Kidney tubule cell (primary cell): Measurements from ENCODE around the gene PTGR2.
"Not testable (repeated sequence)": the region's sequence is repeated elsewhere in the genome, so short reads cannot be mapped to it uniquely, and the experiment has no call there.

Source experiments
- DNase-seq: peaks from one replicate; pipeline ENCODE4 v3.0.0-alpha.2; 2018; ENCODE audit warnings: low spot score

Gene PTGR2

GRCh38 chr14:73833034-73833433 is 18.6 kb upstream of the PTGR2 start:
- DNase-seq: peak; percentile 96

- peak; percentile 94 for DNase-seq
These were observed 17.9 kb upstream of the PTGR2 start for GRCh38 chr14:73833530-73834260.

GRCh38 chr14:73834261-73834625 is 17.4 kb upstream of the PTGR2 start:
- no peak for DNase-seq

- not testable (repeated sequence) for DNase-seq
These were observed 13.2 kb upstream of the PTGR2 start for GRCh38 chr14:73838293-73839034.

- peak; percentile 46 for DNase-seq
These were observed 9.4 kb upstream of the PTGR2 start for GRCh38 chr14:73842201-73842600.

GRCh38 chr14:73842851-73843250 is 8.8 kb upstream of the PTGR2 start:
- no peak for DNase-seq

GRCh38 chr14:73843296-73843695 is 8.3 kb upstream of the PTGR2 start:
- no peak for DNase-seq

- no peak for DNase-seq
These were observed 4.7 kb upstream of the PTGR2 start for GRCh38 chr14:73846947-73847346.

- DNase-seq: peak; percentile 95
These were observed 631 bp upstream of the PTGR2 start for GRCh38 chr14:73851000-73851399.

GRCh38 chr14:73859145-73859544 is 7.5 kb downstream of the PTGR2 start:
- no peak for DNase-seq

- DNase-seq: no peak
These were observed 9.4 kb downstream of the PTGR2 start for GRCh38 chr14:73861073-73861472.

GRCh38 chr14:73862480-73862879 is 10.8 kb downstream of the PTGR2 start:
- DNase-seq: no peak

- DNase-seq: no peak
These were observed 11.6 kb downstream of the PTGR2 start for GRCh38 chr14:73863209-73863608.

- no peak for DNase-seq
These were observed 14.0 kb downstream of the PTGR2 start for GRCh38 chr14:73865534-73866113.

GRCh38 chr14:73869754-73870153 is 18.1 kb downstream of the PTGR2 start:
- not testable (repeated sequence) for DNase-seq

GRCh38 chr14:73870525-73871235 is 19.0 kb downstream of the PTGR2 start:
- DNase-seq: no peak

GRCh38 chr14:73873660-73874059 is 22.0 kb downstream of the PTGR2 start:
- no peak for DNase-seq

GRCh38 chr14:73877790-73878189 is 26.2 kb downstream of the PTGR2 start:
- DNase-seq: no peak

- no peak for DNase-seq
These were observed 26.8 kb downstream of the PTGR2 start for GRCh38 chr14:73878436-73878835.

- no peak for DNase-seq
These were observed 27.4 kb downstream of the PTGR2 start for GRCh38 chr14:73879027-73879426.

GRCh38 chr14:73884438-73885190 is 33.0 kb downstream of the PTGR2 start:
- no peak for DNase-seq
